Retinal pigment epithelial cell (primary cell): Measurements from ENCODE around the gene NLRP9.

ENCODE experiments used
- DNase-seq: peaks from one replicate; pipeline ENCODE4 v3.0.0-alpha.2; 2010; ENCODE audit warnings: low read depth
- H3K4me3 ChIP-seq: 2 replicates; pipeline ENCODE4 v1.5.1; 2011; ENCODE audit warnings: mild to moderate bottlenecking, low read length, control low read depth, moderate library complexity
- TF ChIP-seq, protein P1 (sequence below): conservative IDR thresholded peaks from 2 replicates; pipeline ENCODE4 v1.5.1; 2011; ENCODE audit warnings: low read depth, low read length, control low read depth, inconsistent platforms

The NLRP9 gene

DNA sequence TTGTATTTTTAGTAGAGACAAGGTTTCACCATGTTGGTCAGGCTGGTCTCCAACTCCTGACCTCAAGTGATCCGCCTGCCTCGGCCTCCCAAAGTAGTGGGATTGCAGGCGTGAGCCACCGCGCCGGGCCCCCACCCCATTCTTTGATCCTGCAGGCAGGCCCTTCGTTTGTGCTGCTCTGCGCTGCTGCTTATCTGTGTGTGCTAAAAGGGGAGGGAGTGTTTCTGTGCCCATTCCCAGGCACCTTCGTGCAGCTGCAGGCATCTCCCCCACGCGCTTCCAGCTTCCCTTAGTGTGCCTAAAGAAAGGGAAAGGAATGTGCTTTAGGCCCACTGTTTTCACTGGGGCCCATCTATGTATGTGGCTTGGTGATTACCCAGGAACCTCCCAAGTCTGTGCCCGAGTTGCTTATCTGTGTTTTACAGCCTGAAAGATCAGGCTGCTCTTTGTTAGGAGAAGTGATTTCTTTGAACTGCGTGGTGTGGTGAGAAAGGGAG lies 36.0 kb downstream of the NLRP9 start:
- DNase-seq: no peak

DNA sequence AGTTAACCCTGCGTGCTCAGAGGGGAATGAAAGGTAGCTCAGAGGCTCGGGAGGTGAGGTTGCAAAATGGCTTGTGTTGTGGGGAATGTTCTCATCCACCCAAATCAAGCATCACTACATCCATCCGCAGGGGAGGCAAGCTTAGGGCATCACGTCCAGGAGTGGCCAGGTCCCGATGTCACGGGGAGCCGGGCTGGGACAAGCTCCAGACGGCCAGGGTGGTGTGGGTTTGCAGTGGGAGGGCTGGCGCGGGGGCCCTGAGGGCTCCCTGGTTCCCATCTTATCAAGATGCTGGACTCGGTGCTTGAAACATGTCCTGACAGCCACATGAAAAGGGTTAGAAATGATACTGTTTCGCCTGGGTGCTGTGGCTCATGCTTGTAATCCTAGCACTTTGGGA lies 37.4 kb downstream of the NLRP9 start:
- TF ChIP-seq, protein P1, sequence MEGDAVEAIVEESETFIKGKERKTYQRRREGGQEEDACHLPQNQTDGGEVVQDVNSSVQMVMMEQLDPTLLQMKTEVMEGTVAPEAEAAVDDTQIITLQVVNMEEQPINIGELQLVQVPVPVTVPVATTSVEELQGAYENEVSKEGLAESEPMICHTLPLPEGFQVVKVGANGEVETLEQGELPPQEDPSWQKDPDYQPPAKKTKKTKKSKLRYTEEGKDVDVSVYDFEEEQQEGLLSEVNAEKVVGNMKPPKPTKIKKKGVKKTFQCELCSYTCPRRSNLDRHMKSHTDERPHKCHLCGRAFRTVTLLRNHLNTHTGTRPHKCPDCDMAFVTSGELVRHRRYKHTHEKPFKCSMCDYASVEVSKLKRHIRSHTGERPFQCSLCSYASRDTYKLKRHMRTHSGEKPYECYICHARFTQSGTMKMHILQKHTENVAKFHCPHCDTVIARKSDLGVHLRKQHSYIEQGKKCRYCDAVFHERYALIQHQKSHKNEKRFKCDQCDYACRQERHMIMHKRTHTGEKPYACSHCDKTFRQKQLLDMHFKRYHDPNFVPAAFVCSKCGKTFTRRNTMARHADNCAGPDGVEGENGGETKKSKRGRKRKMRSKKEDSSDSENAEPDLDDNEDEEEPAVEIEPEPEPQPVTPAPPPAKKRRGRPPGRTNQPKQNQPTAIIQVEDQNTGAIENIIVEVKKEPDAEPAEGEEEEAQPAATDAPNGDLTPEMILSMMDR: no peak
- no peak for DNase-seq
- H3K4me3 ChIP-seq: no peak overlapping the region

More for the DNA sequence above, 36.0 kb downstream of the NLRP9 start:
- no peak overlapping the region for H3K4me3 ChIP-seq
- TF ChIP-seq, protein P1: no peak

DNA sequence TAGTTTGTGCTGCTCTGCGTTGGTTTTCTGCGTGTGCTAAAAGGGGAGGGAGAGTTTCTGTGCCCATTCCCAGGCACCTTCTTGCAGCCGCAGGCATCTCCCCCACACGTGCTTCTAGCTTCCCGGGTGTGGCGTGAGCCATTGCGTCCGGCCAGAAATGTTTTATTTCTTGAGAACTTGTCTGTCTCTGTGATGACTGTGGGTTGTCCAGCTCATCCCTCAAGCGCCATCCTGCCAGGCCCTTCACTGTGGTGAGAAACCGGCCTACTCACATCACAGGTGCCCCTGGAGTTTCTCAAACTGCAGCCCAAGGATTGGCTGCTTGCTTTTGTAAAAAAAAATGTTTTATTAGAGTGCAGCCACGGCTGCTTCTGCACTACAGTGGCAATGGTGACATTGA lies 39.0 kb downstream of the NLRP9 start:
- DNase-seq: no peak
- TF ChIP-seq, protein P1: no peak
- no peak overlapping the region for H3K4me3 ChIP-seq

DNA sequence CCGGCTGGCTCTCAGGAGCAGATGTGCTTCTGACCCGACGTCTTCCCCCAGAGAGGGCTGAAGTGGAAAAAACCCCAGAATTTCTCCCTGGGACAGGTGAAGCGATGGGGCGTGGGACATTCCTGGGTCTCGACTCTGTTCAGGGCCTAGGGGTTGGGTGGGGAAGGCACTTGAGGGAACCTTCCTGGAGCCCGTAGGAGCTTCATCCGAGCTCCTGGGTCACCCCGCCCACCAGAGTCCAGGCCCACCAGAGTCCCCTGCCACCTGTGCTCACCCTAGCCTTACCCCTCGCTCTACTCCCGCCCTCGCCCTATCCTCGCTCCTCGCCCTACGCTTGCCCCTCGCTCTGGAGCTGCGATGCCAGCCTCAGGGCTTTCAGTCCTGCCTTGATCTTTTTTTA lies 39.9 kb downstream of the NLRP9 start:
- DNase-seq: no peak

DNA sequence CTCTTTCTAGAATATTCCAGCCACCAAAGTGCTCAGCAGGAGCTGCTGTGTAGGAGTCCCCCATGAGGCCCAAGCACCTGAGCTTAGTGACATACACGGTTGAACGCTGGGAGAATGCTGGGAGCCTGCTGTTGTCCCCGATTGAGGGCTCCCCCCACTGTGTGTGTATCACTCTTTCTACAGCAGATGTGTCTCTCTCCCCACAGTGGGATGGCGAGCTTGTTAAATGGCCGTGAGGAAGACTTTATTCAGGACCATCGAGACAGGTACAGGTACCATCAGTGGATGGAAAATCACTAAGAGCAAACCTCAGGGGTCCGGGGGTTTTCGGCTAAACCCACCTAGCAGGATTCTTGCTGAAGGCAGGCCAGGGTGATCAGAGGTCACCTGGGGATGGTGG lies 40.5 kb downstream of the NLRP9 start:
- TF ChIP-seq, protein P1: no peak
- no peak overlapping the region for H3K4me3 ChIP-seq
- no peak for DNase-seq

More for the DNA sequence above, 39.9 kb downstream of the NLRP9 start:
- TF ChIP-seq, protein P1: no peak
- no peak overlapping the region for H3K4me3 ChIP-seq

DNA sequence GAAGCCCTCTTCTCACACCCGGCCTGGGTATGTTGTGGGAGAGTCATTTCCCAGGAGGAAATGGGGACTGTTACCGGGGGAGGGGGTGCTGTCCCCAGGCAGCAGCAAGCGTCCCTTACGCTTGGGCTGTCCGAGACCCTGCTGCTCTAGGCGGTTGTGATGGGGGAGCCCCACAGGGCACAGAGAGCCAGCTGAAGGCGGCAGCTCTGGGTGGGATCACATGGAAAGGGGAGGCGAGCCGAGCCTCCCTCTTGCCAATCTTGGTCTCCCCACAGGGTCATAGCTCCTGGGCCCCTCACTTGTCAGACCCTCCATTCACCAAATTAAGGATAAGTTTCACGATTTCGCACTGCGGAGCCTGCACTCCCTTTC lies 41.1 kb downstream of the NLRP9 start:
- TF ChIP-seq, protein P1: no peak
- no peak overlapping the region for H3K4me3 ChIP-seq
- no peak for DNase-seq

DNA sequence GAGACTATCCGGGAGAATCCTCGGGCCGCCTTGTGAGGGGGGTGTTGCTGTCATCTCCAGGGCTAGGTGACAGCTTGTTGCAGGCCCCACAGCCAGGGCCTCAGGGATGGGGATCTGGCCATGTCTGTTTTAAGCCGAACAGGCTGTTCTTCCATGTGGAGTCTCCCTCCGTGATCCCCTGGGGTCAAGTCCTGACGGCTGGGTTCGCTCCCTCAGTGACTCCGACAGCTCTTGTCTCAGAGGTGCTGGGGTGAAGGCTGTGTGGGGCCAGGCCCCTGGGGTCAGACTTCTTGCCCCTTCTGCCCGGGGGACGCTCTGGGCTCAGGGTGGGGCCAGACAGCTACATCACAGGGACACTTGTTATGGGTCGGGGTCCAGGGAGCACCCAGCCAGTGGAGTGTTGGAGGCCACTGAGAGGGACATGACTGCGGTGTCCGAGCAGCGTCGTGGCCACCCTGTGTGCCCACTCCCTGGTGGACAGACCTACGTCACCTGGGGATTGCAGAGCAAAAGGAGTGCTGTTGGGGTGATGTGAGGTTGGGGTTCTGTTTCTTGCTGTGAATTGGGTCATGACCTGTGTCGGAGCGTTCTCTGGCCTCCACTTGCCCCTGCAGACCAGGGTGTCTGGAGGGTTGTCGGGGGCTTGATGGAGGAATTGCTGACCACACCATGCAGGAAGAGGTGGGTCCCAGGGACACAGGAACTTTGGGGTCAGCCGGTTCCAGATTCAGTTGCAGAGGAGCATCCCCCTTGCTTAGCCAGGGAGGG lies 41.7 kb downstream of the NLRP9 start:
- TF ChIP-seq, protein P1: no peak
- H3K4me3 ChIP-seq: no peak overlapping the region
- no peak for DNase-seq
